Osteoblast (primary cell): Measurements from ENCODE around the gene PXK. TPM values are rescaled to one million over a fixed set of nuclear protein-coding genes. Genes with fewer than 3 reads are reported as not detected.
A peak's percentile ranks its signal among the peaks of the same experiment; 100 is the strongest.

Experiments used
- DNase-seq: peaks from one replicate; pipeline ENCODE4 v3.0.0; 2011; ENCODE audit warnings: low spot score, mixed read lengths; ENCODE audit not compliant: insufficient read length; ENCODE audit errors: missing footprints
- H2AFZ ChIP-seq: 2 replicates; pipeline ENCODE4 v1.6.0; 2011; ENCODE audit warnings: mild to moderate bottlenecking, low read length
- H3K27ac ChIP-seq: 2 replicates; pipeline ENCODE4 v1.5.1; 2011; ENCODE audit warnings: mild to moderate bottlenecking, low read depth, low read length, moderate library complexity
- H3K27me3 ChIP-seq: 2 replicates; pipeline ENCODE4 v1.6.0; 2012; ENCODE audit warnings: mild to moderate bottlenecking, control low read depth, inconsistent platforms, low read length, moderate library complexity; ENCODE audit not compliant: insufficient read depth
- H3K36me3 ChIP-seq: 2 replicates; pipeline ENCODE4 v1.5.1; 2011; ENCODE audit warnings: mild to moderate bottlenecking, low read length, control low read depth, moderate library complexity; ENCODE audit not compliant: insufficient read depth
- H3K4me1 ChIP-seq: 2 replicates; pipeline ENCODE4 v1.5.1; 2011; ENCODE audit warnings: mild to moderate bottlenecking, low read length, control low read depth, moderate library complexity; ENCODE audit not compliant: insufficient read depth
- H3K4me2 ChIP-seq: 2 replicates; pipeline ENCODE4 v1.6.0; 2011; ENCODE audit warnings: mild to moderate bottlenecking, low read length; ENCODE audit not compliant: insufficient read depth
- H3K4me3 ChIP-seq: fragments of 200-600 bp; sonication (generic); 3 replicates; pipeline ENCODE4 v1.5.1; 2012; ENCODE audit warnings: mild to moderate bottlenecking, low read length, inconsistent platforms; ENCODE audit not compliant: insufficient read depth
- H3K79me2 ChIP-seq: 2 replicates; pipeline ENCODE4 v1.6.0; 2012; ENCODE audit warnings: mild to moderate bottlenecking, low read length, control low read depth, inconsistent platforms; ENCODE audit not compliant: insufficient read depth
- H3K9me3 ChIP-seq: 2 replicates; pipeline ENCODE4 v1.5.1; 2011; ENCODE audit warnings: low read depth, low read length, control low read depth
- H4K20me1 ChIP-seq: 2 replicates; pipeline ENCODE4 v1.6.0; 2012; ENCODE audit warnings: mild to moderate bottlenecking, low read length, control low read depth; ENCODE audit not compliant: insufficient read depth
- total RNA-seq: library from RNA; depleted of rRNA; stranded (reverse); fragments of >200 nt; gene quantifications from 2 replicates; pipeline ENCODE4 v1.2.3, GENCODE V29; 2012
- TF ChIP-seq, protein P1 (sequence below): IDR thresholded peaks from 2 replicates; pipeline ENCODE4 v1.5.1; 2011; ENCODE audit warnings: mild to moderate bottlenecking, low read depth, low read length, moderate library complexity; ENCODE audit errors: extremely low read depth

Gene PXK
- total RNA-seq, 1 donor, result 77.4 TPM

- TF ChIP-seq, protein P1, sequence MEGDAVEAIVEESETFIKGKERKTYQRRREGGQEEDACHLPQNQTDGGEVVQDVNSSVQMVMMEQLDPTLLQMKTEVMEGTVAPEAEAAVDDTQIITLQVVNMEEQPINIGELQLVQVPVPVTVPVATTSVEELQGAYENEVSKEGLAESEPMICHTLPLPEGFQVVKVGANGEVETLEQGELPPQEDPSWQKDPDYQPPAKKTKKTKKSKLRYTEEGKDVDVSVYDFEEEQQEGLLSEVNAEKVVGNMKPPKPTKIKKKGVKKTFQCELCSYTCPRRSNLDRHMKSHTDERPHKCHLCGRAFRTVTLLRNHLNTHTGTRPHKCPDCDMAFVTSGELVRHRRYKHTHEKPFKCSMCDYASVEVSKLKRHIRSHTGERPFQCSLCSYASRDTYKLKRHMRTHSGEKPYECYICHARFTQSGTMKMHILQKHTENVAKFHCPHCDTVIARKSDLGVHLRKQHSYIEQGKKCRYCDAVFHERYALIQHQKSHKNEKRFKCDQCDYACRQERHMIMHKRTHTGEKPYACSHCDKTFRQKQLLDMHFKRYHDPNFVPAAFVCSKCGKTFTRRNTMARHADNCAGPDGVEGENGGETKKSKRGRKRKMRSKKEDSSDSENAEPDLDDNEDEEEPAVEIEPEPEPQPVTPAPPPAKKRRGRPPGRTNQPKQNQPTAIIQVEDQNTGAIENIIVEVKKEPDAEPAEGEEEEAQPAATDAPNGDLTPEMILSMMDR, result no peak
- Histone ChIP-seq H4K20me1 (no peaks in the 10 kb centered on the region), H2AFZ (no peak overlapping the region), H3K27me3 (no peaks in the 10 kb centered on the region), H3K4me2 (no peak overlapping the region), H3K79me2 (no peaks in the 10 kb centered on the region), H3K9me3 (no peaks in the 10 kb centered on the region), H3K4me1 (peaks cover under 1% of the 10 kb centered on the region), H3K27ac (no peak overlapping the region), H3K36me3 (peaks cover 59% of the 10 kb centered on the region), H3K4me3 (no peak overlapping the region)
- no peak for DNase-seq
Measured at GRCh38 chr3:58398669-58399333, 66.1 kb downstream of the PXK start.

DNA sequence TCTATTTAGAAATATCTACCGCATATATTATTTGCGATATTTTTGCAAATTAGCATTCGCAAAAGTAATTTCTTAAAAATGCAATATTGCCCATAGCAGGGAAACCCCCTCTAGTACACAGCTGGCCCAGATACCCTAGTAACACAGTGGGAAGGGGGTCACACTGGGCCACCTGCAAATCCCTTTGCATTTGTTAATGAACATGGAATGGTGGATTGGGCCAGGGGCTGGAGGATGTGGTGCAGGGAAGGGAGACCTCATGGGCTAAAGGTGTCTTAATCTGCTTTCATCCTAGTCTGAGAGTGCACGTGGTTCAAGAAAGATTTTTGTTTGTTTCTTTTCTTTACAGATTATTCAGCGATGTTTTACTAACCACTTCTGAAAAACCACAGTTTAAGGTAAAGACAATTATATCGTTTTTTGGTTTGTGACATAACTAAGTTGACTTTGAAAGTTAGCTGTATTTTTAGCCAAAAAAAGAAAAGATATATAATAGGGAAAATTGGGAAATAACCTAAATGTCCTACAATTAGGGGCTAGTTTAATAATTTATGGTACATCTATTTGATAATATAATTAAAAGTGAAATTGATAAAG, 70.9 kb downstream of the PXK start:
- H3K27me3 ChIP-seq, result no peaks in the 10 kb centered on the region
- H3K9me3 ChIP-seq, result no peaks in the 10 kb centered on the region
- peaks cover 26% of the 10 kb centered on the region for H3K36me3 ChIP-seq
- peak overlapping the region; percentile 45 for H3K27ac ChIP-seq
- H3K79me2 ChIP-seq, result no peaks in the 10 kb centered on the region
- H3K4me3 ChIP-seq, result no peak overlapping the region
- H4K20me1 ChIP-seq, result no peaks in the 10 kb centered on the region
- no peak for DNase-seq
- no peak overlapping the region for H3K4me2 ChIP-seq
- H3K4me1 ChIP-seq, result peaks cover 12% of the 10 kb centered on the region
- H2AFZ ChIP-seq, result no peak overlapping the region
- TF ChIP-seq, protein P1, result no peak

DNA sequence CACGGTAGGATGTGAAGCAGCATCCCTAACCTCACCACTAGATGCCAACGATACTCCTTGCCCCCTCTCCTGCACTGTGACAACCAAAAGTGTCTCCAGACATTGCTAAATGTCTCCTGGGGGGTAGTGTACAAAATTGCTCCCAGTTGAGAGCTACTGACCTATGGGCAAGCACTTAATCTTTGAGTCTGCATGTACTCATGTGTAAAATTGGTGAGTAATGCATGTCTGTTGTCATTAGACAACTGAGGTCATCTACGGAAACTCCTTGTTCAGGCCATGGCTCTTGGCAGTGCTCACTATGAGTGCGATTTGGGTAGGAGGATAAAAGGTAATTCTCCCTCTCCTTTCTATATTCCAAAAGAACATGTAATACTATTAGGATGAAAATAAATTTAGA, 71.7 kb downstream of the PXK start:
- peaks cover 26% of the 10 kb centered on the region for H3K36me3 ChIP-seq
- H3K9me3 ChIP-seq, result no peaks in the 10 kb centered on the region
- H3K27ac ChIP-seq, result peak overlapping the region; percentile 45
- TF ChIP-seq, protein P1, result no peak
- H3K4me1 ChIP-seq, result peaks cover 12% of the 10 kb centered on the region
- H3K79me2 ChIP-seq, result no peaks in the 10 kb centered on the region
- H3K4me2 ChIP-seq, result peak overlapping the region; percentile 14
- DNase-seq, result peak; percentile 91
- H3K27me3 ChIP-seq, result no peaks in the 10 kb centered on the region
- no peak overlapping the region for H2AFZ ChIP-seq
- H3K4me3 ChIP-seq, result no peak overlapping the region
- H4K20me1 ChIP-seq, result no peaks in the 10 kb centered on the region

GRCh38 chr3:58408906-58409305, 76.2 kb downstream of the PXK start:
- no peaks in the 10 kb centered on the region for H3K79me2 ChIP-seq
- H4K20me1 ChIP-seq, result no peaks in the 10 kb centered on the region

More at GRCh38 chr3:58408906-58409305, 76.2 kb downstream of the PXK start:
- Histone ChIP-seq H3K27ac (no peak overlapping the region), H2AFZ (no peak overlapping the region), H3K4me3 (no peak overlapping the region), H3K36me3 (peaks cover 39% of the 10 kb centered on the region), H3K4me1 (peaks cover 19% of the 10 kb centered on the region), H3K9me3 (no peaks in the 10 kb centered on the region), H3K4me2 (no peak overlapping the region), H3K27me3 (no peaks in the 10 kb centered on the region)
- TF ChIP-seq, protein P1, result no peak
- no peak for DNase-seq
